HG03095 (cell line): ENCODE measurements around the gene ERN1.

Source experiments
- ATAC-seq: cut with Tn5 transposase; IDR thresholded peaks from one replicate; pipeline ENCODE4 v1.9.1; 2021; ENCODE audit warnings: moderate library complexity; ENCODE audit not compliant: unreplicated experiment

ERN1 gene

DNA sequence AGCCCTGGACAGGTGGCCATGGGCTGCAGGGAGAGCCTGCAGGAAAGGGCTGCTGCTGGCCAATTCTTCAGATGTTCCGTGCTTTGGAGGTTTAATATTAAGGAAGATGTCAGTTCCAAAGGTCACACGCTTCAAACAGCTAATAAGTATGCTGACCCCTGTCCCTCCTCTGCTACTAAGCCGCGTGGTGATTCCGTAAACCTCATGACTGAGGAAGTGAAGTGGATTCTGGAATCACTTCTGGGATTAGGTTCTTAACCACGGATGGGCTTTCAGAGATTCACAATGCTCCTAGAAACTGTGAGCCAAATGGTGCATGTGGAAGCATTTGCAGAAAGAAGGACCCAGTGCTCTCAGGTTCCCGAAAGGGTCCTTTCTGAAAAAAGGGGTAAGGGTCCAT is 28.5 kb upstream of the ERN1 start:
- no peak for ATAC-seq

GRCh38 chr17:64157669-64158180 is 27.8 kb upstream of the ERN1 start:
- no peak for ATAC-seq

- ATAC-seq = no peak
Observed at GRCh38 chr17:64156670-64157069, 26.7 kb upstream of the ERN1 start.

DNA sequence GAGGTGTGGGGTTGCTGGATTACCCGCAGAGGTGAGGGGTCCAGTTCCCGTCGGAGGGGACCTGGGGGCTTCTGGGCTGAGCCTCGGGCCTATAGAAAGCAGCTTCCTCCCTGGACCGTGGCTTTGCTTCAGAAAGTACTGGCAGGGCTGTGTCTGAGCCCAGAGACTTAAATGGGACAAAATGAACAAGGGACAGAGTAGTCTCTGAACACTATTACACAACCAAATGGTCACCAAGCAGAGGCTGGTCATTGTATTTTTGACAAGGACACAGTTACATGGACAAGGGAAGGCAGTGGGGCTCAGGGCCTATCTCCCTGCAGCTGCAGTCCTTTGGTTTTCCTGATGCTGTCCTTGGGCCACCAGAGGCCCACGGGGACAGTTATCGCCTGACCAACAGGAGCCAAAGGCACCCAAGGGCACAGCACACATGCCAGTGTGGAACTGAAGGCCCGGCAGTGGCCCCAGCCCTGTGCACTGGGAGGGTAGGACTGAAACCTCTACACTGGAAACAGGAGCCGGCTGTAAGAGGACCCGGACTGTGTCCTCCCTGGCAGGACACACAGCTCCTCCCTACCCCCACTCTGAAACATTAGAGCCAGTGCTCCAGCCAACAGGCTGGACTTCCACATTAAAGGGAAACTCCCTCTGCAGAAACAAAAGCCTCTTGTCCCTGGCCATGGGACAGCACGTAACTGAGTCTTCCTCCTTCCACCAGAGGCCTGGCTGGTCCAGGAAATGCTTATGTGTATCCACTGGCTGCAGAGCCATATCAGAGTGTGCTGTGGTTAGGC is 26.0 kb upstream of the ERN1 start:
- ATAC-seq = no peak

DNA sequence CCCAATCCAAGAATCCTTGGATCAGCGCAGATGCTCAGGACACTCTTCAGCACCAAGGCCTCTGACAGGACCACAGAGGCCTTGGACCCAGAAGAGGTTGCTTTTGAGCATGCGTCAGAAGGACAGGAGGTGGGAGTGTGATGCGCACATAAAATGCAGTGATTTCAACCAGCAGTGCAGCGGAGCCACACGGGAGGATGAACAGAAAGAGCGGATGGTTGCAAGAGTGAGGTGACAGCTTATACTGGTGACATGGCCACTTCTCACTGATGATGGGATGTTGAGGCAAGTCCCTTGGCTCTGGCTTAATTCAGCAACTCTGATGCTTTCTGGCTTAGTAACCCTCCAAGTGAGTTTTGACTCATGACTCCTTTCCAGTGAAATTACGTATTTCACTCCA is 25.2 kb upstream of the ERN1 start:
- no peak for ATAC-seq

GRCh38 chr17:64154717-64155116 is 24.8 kb upstream of the ERN1 start:
- no peak for ATAC-seq

GRCh38 chr17:64154313-64154695 is 24.4 kb upstream of the ERN1 start:
- no peak for ATAC-seq

DNA sequence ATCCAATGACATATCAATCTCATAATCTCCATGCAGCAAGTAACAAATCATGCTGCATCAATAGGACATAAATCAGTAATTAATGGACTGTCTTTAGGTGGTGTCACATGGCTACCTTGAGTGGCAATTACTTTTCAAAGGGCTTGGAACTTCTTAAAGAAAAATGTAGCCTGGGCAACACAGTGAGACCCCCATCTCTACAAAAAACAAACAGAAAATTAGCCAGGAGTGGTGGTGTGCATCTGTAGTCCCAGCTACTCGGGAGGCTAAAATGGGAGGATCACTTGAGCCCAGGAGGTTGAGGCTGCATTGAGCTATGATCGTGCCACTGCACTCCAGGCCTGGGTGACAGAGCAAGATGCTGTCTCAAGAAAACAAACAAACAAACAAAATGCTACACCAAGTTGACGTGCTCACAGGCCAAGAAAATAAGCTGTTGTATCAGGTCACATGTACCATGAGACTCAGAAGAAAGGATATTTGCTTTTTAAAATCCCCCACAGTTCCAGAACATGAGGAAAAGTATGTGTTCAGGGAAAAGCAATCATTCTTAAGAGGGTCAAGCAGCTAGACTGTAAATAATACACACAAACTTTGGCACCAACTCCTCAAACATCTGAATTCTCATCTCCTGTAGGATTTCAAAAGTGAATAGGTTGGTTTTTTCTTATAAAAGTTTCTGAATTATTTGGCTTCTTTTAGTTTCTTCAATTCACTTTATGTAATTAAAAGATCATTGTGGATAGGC is 23.8 kb upstream of the ERN1 start:
- no peak for ATAC-seq

DNA sequence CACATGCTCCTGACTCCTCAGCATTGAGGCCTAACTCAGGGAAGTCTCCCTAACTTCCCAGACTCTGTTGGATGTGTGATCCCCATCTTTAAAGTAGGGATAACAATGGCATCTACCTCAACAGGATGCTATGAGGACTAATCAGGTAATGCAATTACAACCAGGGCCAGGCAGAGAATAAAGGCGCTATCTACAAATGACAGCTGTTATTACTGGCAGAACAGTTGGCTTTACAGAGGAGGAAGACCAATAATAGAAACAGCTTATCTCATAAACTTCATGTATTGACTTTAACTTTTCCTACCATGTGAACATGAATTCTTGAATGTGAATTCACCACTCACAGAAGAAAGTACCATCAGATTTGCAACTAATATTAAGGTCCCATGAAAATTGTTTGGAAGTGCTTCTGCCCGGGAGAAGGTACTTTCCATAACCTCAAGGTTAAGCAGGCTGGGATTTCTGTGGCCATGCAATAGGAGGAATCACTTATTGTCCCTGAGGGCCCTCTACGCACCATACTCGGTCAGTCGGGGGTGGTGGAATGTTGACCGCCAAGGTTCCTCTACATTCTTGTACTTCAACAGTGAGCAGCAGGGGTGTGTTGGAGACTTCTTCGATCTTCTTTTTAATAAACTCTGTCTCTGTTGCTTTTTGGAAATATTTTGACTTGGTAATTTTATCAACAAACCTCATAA is 22.6 kb upstream of the ERN1 start:
- no peak for ATAC-seq

- ATAC-seq = no peak
Observed at GRCh38 chr17:64151016-64151368, 21.0 kb upstream of the ERN1 start.

DNA sequence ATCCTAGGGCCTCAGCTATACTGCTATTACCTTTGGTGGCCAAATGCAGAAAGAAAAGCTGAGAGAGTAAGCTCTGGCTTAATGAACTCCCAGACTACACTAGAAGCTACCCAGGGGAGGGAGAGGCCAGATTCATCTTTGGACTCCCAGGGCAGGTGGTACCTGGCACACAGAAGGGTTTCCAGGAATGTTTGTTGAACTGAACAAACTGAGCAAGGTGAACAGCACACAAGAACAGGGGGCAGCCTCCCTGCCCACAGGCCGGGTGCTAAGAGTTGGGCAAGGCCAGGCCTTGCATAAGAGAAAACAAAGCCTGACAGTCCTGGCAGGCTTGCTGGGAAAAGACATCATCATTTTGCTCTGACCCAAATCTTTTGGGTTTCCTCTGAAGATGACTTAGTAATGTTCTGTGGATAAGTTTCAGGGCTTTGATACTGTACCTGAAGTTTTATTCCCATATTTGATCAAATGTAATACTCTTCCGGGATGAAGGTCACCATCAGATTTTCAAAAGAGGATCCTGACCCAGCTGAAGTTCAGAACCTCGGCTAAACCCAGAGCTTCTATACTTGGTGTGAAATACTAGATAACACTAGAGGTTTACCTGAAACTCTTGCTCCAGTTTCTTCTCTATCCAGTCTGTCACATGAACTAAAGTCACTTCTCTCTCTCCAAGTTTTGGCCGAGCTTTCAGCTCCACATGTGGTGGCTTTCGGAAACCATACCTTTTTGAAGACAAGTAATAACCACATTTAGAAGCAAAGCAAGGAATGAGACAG is 20.5 kb upstream of the ERN1 start:
- ATAC-seq = no peak

GRCh38 chr17:64149196-64149595 is 19.3 kb upstream of the ERN1 start:
- no peak for ATAC-seq

DNA sequence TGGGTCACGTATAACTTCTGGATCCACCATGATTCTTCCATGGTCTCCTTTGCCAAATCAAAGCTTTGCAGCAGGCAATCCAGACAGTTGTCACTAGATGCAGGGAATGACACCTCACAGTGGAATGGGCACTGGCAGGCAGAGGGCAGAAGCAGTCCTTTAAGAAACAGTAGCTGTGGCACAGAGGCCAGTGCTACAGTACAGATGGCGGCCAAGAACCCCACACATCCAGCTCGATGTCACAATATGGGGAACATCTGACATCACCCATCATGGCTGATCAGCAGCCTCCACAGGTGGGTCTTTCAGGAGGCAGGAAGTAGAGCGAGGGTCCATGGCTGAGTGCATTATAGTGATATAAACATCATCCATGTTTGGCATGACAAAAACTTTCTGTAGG is 18.8 kb upstream of the ERN1 start:
- no peak for ATAC-seq

GRCh38 chr17:64148017-64148631 is 18.2 kb upstream of the ERN1 start:
- ATAC-seq = no peak

GRCh38 chr17:64147110-64148016 is 17.4 kb upstream of the ERN1 start:
- no peak for ATAC-seq

- ATAC-seq = peak; percentile 6
Observed at GRCh38 chr17:64146418-64147109, 16.6 kb upstream of the ERN1 start.

DNA sequence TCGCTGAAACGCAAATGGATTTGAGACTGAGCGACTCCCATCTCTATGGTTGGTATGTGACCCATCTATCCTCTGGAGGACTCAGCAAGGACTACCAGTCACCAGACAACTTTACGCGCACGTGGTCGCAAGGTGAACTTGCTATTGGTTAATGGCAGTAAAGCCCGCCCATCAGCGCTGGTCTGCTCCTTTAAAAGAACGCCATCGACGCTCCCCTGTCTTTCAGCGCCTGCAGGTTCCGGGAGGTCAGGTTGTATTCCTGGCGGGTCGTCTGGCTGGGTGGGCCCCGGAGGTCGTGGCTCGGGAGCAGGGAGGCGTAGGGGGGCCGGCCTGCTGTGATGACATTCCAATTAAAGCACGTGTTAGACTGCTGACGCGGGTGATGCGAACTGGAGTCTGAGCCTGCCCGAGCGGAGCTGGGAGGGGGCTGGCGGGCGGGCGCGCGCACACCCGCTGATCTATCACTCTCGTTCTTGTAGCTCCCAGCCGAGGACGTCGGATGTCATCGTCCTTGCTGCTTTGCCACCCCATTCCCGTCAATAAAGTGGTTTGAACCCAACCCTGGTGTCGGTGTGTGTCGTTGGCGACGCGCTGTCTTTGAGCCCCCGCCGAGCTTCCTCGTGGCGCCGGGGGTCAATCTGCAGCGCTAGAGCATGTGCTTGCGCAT is 15.9 kb upstream of the ERN1 start:
- peak; percentile 94 for ATAC-seq

- ATAC-seq = no peak
Observed at GRCh38 chr17:64145375-64145750, 15.4 kb upstream of the ERN1 start.
